ENCODE measurements around the gene AIFM3.

The AIFM3 gene

DNA sequence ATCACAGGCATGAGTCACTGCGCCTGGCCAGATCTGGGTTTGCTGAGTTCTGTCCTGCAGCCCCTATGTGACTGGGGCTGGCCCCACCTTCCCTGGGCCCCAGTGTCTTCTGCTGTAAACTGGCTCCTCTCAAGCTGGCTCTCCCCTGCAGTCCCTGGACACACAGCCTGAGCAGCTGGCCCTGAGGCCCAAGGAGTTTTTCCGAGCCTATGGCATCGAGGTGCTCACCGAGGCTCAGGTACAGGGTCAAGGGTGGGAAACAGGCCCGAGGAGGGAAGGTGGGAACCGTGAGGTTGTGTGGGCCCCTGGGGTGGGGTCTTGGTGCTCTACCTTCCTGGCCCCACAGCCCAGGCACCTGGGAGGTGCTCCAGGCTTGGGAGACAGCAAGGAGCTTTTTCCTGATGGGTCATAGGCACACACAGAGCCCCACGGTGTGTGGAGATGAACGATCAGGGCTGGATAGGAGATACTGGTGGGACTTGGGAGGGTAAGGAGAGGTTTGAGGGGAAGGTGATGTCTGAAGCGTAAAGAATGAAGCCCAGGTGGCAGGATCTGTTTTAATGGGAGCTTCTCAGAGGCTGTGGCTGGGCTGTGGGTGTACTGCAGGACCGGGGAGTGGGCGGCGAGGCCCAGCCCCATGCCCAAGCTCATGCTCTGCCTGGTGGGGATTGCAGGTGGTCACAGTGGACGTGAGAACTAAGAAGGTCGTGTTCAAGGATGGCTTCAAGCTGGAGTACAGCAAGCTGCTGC lies 8.7 kb downstream of the AIFM3 start:
- peaks cover 9 to 13% of the 10 kb centered on the region in 2 donors for H3K9me3 Mint-ChIP-seq
- peaks cover 26% of the 10 kb centered on the region for H3K4me1 Mint-ChIP-seq
- no peak overlapping the region for H3K4me3 Mint-ChIP-seq

DNA sequence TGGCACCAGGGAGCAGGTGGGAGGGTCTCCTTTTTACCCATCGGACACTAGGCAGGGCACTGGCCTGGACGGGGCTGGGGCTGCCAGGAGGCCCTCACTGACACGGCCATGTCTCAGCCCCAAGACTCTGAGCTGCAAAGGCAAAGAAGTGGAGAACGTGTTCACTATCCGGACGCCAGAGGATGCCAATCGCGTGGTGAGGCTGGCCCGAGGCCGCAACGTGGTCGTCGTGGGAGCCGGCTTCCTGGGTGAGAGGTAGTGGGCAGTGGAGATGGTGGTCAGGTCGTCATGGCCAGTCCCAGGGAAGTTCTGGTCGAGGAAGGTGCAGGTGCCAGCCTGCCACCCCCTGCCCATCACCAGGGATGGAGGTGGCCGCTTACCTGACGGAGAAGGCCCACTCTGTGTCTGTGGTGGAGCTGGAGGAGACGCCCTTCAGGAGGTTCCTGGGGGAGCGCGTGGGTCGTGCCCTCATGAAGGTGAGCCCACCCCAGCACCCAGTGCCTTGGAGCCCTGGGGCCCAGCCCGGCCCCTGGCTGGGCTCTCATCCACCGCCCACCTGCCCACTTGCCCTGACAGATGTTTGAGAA lies 9.3 kb downstream of the AIFM3 start:
- no peak for ATAC-seq

More for the DNA sequence above, 8.7 kb downstream of the AIFM3 start:
- DNase-seq (no peak), ATAC-seq (no peak)
- Mint-ChIP-seq H3K27me3 (no peaks in the 10 kb centered on the region), H3K27ac (no peak overlapping the region)

DNA sequence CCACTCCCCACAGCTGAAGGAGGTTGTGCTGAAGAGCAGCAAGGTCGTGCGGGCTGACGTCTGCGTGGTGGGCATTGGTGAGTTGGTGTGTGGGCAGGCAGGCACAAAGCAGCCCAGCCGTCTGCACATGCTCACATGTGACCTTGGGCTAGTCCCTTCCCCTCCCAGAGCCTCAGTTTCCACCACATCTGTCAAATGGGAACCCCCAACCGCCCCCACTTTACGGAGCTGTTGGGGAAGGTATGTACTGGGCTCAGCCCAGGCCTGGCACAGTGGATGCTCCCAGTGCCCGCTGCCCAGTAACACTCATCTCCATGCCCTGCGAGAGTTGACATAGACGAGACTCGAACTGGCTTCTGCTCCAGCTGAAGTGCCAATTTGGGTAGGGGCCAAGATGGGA lies 10.0 kb downstream of the AIFM3 start:
- no peak for DNase-seq
- H3K4me3 Mint-ChIP-seq: no peak overlapping the region
- peaks cover 35% of the 10 kb centered on the region for H3K4me1 Mint-ChIP-seq
- no peak overlapping the region for H3K27ac Mint-ChIP-seq
- H3K9me3 Mint-ChIP-seq: peaks cover 9 to 13% of the 10 kb centered on the region in 2 donors
- ATAC-seq: no peak
- H3K27me3 Mint-ChIP-seq: no peaks in the 10 kb centered on the region

More for the DNA sequence above, 9.3 kb downstream of the AIFM3 start:
- no peak for DNase-seq
- Mint-ChIP-seq H3K27ac (no peak overlapping the region), H3K4me1 (peaks cover 33% of the 10 kb centered on the region), H3K9me3 (peaks cover 9 to 13% of the 10 kb centered on the region in 2 donors), H3K4me3 (no peak overlapping the region), H3K27me3 (no peaks in the 10 kb centered on the region)

DNA sequence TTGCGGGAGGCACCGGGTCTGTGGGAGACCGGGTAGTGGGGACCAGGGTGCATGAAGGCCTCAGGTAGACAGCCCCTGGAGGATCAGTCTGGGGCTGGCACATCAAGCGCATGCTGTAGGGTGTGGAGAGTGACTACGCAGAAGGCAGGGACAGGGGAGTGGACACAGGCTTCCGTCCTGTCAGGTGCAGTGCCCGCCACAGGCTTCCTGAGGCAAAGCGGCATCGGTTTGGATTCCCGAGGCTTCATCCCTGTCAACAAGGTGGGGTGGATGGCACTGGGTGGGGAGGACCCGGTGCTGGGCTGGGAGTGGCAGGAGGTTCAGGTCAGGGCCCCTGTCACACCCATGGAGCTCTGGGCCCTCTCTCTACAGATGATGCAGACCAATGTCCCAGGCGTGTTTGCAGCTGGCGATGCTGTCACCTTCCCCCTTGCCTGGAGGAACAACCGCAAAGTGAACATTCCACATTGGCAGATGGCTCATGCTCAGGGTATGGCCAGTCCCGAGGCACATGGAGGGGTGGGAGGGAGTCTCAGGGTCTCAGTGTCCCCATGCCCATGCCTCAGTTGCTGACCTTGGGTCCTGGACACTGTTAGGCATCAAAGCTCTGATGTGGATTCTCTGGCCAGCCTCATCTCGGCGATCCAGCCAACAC lies 10.6 kb downstream of the AIFM3 start:
- Mint-ChIP-seq H3K4me3 (no peak overlapping the region), H3K27me3 (no peaks in the 10 kb centered on the region), H3K27ac (no peak overlapping the region)

DNA sequence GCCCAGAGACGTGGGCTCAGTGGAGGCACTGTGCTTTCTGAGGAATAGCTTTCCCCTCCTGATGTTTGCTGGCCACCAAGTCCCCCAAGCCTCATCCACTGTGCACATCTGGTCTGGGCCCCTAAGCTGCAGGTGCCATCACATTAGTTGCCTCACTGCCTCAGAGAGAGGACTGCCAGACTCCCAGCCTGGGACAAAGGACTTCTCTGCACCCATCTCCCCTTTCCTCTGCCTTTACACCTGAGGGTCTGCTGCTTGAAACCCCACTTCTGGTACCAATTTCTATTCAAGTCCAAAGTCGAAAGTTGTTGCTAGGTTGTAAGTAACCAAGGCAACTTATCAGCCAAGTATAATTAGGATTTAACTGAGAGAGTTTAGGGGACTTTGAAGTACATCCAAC lies 11.4 kb downstream of the AIFM3 start:
- Mint-ChIP-seq H3K4me1 (peaks cover 47% of the 10 kb centered on the region), H3K27ac (no peak overlapping the region), H3K4me3 (no peak overlapping the region), H3K27me3 (no peaks in the 10 kb centered on the region), H3K9me3 (peaks cover 9 to 13% of the 10 kb centered on the region in 2 donors)
- DNase-seq: no peak
- ATAC-seq: no peak

More for the DNA sequence above, 10.6 kb downstream of the AIFM3 start:
- peaks cover 9 to 13% of the 10 kb centered on the region in 2 donors for H3K9me3 Mint-ChIP-seq
- no peak for DNase-seq
- H3K4me1 Mint-ChIP-seq: peaks cover 39% of the 10 kb centered on the region
- ATAC-seq: no peak

DNA sequence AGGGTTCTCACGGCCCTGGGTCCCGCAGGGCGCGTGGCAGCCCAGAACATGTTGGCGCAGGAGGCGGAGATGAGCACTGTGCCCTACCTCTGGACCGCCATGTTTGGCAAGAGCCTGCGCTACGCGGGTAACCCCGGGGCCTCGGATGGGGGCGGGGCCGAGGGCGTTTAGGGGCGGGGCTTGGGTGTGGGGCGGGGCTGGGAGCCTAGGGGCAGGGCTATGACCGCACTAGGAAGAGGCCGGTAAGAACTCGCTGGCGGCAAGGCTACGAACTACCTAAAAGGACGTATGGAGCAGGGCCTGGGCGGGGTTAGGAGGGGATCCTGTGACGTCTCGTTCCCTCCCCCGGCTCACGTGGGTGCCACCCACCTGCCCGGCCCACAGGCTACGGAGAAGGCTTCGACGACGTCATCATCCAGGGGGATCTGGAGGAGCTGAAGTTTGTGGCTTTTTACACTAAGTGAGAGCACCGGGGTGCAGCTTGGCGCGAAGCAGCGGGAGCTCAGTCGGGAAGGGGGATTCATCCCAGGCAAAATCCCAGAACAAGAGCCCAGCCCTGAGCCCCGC lies 12.3 kb downstream of the AIFM3 start:
- peak overlapping the region; percentile 69 to 84 for H3K4me3 Mint-ChIP-seq
- H3K27ac Mint-ChIP-seq: peak overlapping the region in 1 of 2 donors; percentile 85
- H3K4me1 Mint-ChIP-seq: peaks cover 55% of the 10 kb centered on the region
- DNase-seq (peak; percentile 63 to 66), ATAC-seq (peak; percentile 66)
- H3K27me3 Mint-ChIP-seq: no peaks in the 10 kb centered on the region
- H3K9me3 Mint-ChIP-seq: peaks cover 9 to 13% of the 10 kb centered on the region in 2 donors

DNA sequence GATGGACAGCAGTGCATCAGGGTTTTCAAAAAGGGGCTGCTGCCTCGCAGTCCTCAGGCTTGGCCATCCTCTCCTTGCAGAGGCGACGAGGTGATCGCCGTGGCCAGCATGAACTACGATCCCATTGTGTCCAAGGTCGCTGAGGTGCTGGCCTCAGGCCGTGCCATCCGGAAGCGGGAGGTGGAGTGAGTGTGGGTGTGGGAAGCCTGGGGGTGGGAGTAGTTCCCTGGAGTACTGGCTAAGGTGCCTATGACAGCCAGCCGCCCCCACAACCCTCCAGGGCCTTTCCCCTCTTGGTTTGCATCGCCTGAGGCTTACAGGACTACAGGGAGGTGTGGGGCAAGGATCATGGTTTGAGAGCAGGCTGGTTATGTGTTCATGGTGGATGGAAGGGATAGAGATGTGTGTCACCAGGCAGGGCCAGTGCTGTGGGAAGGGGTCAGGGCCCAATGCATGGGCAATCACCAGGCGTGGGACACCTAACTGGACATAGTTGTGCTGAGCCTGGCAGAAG lies 12.9 kb downstream of the AIFM3 start:
- peak overlapping the region in 1 of 2 donors; percentile 84 for H3K4me3 Mint-ChIP-seq
- peaks cover 9 to 13% of the 10 kb centered on the region in 2 donors for H3K9me3 Mint-ChIP-seq
- H3K4me1 Mint-ChIP-seq: peaks cover 55% of the 10 kb centered on the region
- no peaks in the 10 kb centered on the region for H3K27me3 Mint-ChIP-seq
- H3K27ac Mint-ChIP-seq: no peak overlapping the region
- no peak for DNase-seq
- no peak for ATAC-seq

DNA sequence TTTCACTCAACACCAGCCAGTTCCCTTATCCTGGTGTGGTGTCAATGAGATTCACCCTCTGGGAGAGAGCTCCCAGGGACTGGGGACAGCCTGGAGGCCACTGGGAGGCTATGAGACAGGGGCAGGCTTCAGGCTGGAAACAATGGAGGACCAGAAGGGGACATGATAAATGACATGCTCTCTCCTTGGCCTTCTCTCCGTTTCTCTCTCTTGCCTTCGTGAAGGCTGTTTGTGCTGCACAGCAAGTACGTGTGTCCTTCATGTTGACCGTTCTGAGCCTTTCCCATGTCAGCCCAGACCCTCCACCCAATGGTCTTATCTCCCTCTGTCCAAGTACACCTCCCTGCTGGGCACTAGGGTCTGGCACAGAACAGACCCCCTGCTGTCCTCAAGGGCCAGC lies 13.5 kb downstream of the AIFM3 start:
- H3K27ac Mint-ChIP-seq: no peak overlapping the region
- DNase-seq: no peak
- peaks cover 9 to 13% of the 10 kb centered on the region in 2 donors for H3K9me3 Mint-ChIP-seq
- ATAC-seq: no peak
- H3K4me3 Mint-ChIP-seq: peak overlapping the region in 1 of 2 donors; percentile 95
- H3K4me1 Mint-ChIP-seq: peaks cover 55% of the 10 kb centered on the region
- no peaks in the 10 kb centered on the region for H3K27me3 Mint-ChIP-seq

DNA sequence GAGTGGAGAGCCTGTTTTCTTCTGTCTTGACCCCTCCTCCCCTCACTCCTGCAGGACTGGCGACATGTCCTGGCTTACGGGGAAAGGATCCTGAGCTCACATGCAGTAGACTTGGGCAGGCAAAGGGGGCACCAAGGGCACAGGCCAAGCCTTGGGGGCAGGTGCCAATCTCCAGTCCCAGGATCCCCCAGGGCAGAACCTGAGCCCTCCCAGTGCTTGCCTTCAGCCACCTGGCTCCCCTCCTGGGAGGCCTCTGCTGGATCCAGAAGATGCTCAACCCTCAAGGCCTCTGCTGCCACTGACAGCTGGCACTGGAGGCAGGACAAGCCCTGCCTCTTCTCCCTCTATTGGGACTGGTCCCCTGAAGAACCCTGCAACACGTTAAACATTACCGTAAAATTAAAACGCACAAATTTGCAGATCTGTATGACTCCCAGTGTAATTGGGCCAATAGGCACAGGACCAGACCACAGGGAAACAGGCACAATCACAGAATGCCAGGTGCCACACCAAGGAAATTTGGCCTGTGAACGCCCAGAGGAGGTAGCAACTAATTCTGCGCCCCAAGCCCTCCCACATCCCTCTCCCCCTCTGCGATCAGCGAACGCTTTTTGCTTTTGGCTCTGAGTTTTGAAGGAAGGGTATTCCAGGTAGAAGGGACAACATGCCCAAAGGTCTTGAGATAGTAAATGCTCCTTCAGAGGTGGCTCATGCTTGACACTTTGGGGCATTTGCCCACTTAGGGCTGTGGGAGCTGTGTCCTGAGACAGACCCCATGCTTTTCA lies 14.1 kb downstream of the AIFM3 start:
- peak overlapping the region; percentile 91 to 95 for H3K4me3 Mint-ChIP-seq
- no peak for ATAC-seq
- peaks cover 9 to 13% of the 10 kb centered on the region in 2 donors for H3K9me3 Mint-ChIP-seq
- H3K27ac Mint-ChIP-seq: peak overlapping the region; percentile 93 to 97
- no peaks in the 10 kb centered on the region for H3K27me3 Mint-ChIP-seq
- H3K4me1 Mint-ChIP-seq: peaks cover 55% of the 10 kb centered on the region
- DNase-seq: no peak

DNA sequence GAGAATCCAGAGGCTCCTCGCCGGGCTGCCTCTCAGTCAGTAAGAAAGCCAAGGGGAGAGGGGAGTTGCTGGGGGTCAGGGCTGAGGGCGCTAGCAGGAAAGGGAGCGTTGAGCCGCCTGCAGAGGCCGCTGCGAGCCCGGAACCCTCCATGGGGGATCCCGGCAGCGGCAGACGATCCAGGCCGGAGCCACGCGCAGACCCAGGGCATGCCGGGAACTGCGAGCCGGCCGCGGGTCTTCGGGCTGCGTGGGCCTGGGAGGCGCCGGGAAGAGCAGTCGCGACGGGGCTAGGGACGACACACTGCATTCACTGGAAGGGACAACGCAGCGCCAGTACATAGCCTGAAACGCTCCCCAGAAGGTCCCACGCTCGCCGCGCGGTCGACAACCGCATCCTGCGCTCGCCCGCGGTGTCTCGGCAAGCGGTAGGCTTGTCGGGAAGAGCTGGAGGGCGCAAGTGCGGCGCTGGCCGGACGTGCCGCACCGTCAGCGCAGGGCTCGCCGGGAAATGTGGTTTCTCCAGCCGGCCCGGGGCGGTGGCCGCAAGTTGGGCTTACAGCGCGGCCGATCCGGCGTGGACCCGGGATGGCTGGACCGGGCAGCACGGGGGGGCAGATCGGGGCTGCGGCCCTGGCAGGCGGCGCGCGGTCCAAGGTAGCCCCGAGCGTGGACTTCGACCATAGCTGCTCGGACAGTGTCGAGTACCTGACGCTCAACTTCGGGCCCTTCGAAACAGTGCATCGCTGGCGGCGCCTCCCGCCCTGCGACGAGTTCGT lies 14.9 kb downstream of the AIFM3 start, which contains the start of gene LZTR1:
Gene LZTR1, plus strand, starts transcription at position 511 of the 776 bp plus-strand sequence. Its CDS starts 75 bp downstream, at position 586.
- Mint-ChIP-seq H3K27ac (peak within 1 kb of the TSS; percentile 95 to 97), H3K27me3 (no peaks in the 10 kb centered on the region), H3K4me1 (peaks cover 55% of the 10 kb centered on the region), H3K4me3 (peak within 1 kb of the TSS; percentile 91 to 95), H3K9me3 (peaks cover 9 to 13% of the 10 kb centered on the region in 2 donors)
- DNase-seq (peak; percentile 65 to 78), ATAC-seq (peak; percentile 86)

DNA sequence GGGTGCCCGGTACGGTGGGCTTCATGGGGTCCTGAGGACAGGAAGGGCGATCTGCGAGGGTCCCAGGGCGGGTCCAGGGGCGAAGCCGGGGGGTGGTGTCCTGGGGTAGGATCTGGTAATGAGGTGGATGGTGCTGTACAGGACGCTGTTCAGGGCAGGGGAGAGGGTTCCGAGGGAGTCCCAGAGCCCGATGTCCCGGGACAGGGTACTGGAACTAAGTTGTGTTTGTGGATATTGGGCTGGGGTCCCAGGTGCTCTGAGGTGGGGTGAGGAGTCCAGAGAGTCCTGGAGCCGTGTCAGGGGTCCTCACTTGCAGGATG lies 15.5 kb downstream of the AIFM3 start:
- H3K4me3 Mint-ChIP-seq: peak overlapping the region; percentile 91 to 95
- H3K4me1 Mint-ChIP-seq: peaks cover 50% of the 10 kb centered on the region
- H3K27ac Mint-ChIP-seq: peak overlapping the region; percentile 95 to 97
- H3K27me3 Mint-ChIP-seq: no peaks in the 10 kb centered on the region
- peak; percentile 39 for ATAC-seq
- H3K9me3 Mint-ChIP-seq: peaks cover 9 to 13% of the 10 kb centered on the region in 2 donors
- DNase-seq: no peak

DNA sequence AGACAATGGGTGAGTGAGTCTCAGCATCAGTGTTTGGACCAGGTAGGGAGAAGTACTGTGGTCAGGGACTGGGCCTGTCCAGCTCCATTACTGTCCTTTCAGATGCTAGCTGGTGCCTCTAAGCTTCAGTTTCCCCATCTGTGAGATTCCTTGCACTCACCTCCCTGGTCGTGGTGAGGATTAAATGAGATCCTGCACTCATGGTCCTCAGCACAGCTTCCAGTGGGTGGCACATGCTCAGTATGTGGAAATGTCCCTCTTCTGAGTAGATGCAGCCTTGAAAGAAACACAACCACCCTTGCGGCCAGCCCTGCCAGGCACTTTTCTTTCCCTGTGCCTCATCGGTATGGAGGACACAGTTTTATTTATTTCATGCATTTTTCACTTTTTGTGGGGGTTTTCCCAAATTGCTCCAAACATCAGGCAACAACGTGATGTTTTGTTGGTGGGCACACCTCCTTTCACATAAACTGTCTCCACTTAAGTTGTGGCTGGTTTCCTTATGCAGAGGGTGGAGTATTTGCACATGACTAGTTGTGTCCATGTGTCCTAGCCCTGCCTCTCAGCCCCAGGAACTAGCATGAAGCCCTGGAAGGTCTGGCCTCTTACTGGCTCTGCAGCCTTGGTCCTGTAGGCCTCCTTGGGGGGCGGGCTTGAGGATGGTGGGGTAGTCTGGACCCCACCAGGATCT lies 16.2 kb downstream of the AIFM3 start:
- ATAC-seq (no peak), DNase-seq (no peak)
- Mint-ChIP-seq H3K9me3 (peaks cover 9 to 11% of the 10 kb centered on the region in 2 donors), H3K27ac (peak overlapping the region; percentile 5 to 95), H3K4me1 (peaks cover 53% of the 10 kb centered on the region), H3K27me3 (no peaks in the 10 kb centered on the region), H3K4me3 (peak overlapping the region; percentile 91 to 95)

DNA sequence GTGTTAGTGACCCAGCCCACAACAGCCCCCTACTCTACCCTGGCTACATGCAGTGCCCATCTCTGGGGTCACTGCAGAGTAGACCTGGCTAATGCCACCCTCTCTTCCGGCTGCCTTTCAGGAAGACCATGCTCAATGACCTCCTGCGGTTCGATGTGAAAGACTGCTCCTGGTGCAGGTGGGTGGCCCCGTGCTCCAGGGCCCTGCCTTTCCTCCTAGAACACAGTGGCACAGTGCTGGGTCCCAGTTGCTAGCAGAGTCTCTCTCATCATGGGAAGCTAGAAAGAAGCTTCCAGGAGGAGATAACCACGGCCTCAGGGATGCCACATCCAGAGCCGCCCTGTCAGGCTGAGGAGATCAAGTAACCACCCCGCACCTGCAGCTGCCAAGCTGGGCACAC lies 18.7 kb downstream of the AIFM3 start:
- H3K4me1 Mint-ChIP-seq: peaks cover 43% of the 10 kb centered on the region
- no peak for ATAC-seq
- no peaks in the 10 kb centered on the region for H3K9me3 Mint-ChIP-seq
- no peak overlapping the region for H3K27ac Mint-ChIP-seq
- no peak for DNase-seq
- H3K27me3 Mint-ChIP-seq: no peaks in the 10 kb centered on the region
- H3K4me3 Mint-ChIP-seq: no peak overlapping the region

DNA sequence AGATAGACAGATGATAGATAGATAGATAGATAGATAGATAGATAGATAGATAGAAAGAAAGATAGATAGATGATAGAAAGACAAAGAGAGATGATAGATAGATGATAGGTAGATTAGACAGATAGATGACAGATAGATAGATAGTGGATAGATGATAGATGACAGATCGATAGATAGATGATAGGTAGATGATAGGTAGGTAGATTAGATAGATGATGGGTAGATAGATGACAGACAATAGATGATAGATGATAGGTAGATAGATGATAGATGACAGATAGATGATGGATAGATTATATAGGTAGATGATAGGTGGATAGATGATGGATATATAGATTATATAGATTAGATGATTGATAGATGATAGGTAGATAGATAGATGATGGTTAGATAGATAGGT lies 19.3 kb downstream of the AIFM3 start:
- Mint-ChIP-seq H3K4me3 (no peak overlapping the region), H3K27ac (peak overlapping the region in 1 of 2 donors; percentile 1), H3K27me3 (no peaks in the 10 kb centered on the region), H3K9me3 (no peaks in the 10 kb centered on the region), H3K4me1 (peaks cover 36% of the 10 kb centered on the region)
- ATAC-seq (no peak), DNase-seq (no peak)

Measured in stimulated activated naive CD8-positive, alpha-beta T cell treated with anti-CD3 and anti-CD28 coated beads, Interleukin-15, amount 100 ng/mL, for 72 hours (primary cell).